Measurements from ENCODE around the gene GUCY1B1.

The GUCY1B1 gene

DNA sequence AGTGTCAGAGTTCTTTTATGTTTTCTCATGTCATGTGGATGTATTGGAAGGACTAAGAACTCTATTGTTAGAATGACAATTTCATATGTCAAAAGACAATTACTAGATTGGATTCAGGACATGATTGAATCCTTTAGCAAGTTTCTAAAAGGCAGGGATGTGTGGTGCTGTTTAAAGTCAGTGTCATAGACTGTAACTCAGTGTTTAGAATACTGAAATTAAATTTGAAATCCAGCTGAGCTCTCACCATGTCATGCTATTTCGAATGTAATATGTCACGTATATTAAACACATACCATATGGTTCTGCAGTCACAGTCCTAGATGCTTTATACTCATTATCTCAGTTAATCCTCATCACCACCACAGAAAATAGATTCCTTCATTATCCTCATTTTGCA lies 7.8 kb downstream of the GUCY1B1 start:
- no peak overlapping the region for H3K4me3 ChIP-seq (replicated peaks in 1 of 2; ENCODE audit: low read depth in 2 of 2, low read length in 2 of 2)
- no peak for DNase-seq (ENCODE audit: low read depth in 2 of 2)
- no peak for TF ChIP-seq CTCF (IDR thresholded peaks at IDR 0.05; ENCODE audit: low read depth, low read length)

DNA sequence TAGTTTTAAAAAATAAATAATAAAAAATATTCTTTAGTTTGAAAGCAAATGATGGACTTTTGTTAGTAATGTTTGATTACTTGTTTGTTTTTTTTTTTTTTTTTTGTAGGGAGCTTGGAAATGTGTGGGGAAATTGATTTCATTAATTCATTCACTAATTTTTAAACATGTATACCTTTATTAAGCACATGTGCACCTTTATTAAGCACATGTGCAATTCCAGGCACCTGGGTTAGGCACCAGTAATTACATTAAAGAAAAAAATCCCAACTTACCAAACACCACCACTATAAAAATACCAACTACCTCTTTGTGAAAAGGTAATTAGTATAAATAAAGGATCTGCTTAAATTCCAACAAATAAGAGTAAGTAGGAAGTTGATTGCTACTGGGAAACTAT lies 9.5 kb downstream of the GUCY1B1 start:
- no peak for DNase-seq (ENCODE audit: low read depth in 2 of 2)
- TF ChIP-seq CTCF (IDR thresholded peaks at IDR 0.05; ENCODE audit: low read depth, low read length): no peak
- no peak overlapping the region for H3K4me3 ChIP-seq (replicated peaks in 1 of 2; ENCODE audit: low read depth in 2 of 2, low read length in 2 of 2)

- DNase-seq (ENCODE audit: low read depth in 2 of 2): no peak
- no peak overlapping the region for H3K4me3 ChIP-seq (replicated peaks in 1 of 2; ENCODE audit: low read depth in 2 of 2, low read length in 2 of 2)
- no peak for TF ChIP-seq CTCF (IDR thresholded peaks at IDR 0.05; ENCODE audit: low read depth, low read length)
These were observed 10.3 kb downstream of the GUCY1B1 start for GRCh38 chr4:155769090-155769489.

- DNase-seq (ENCODE audit: low read depth in 2 of 2): no peak
- no peak for TF ChIP-seq CTCF (IDR thresholded peaks at IDR 0.05; ENCODE audit: low read depth, low read length)
- H3K4me3 ChIP-seq (replicated peaks in 1 of 2; ENCODE audit: low read depth in 2 of 2, low read length in 2 of 2): no peak overlapping the region
These were observed 13.8 kb downstream of the GUCY1B1 start for GRCh38 chr4:155772459-155773195.

- H3K4me3 ChIP-seq (replicated peaks in 1 of 2; ENCODE audit: low read depth in 2 of 2, low read length in 2 of 2): no peak overlapping the region
- DNase-seq (ENCODE audit: low read depth in 2 of 2): no peak
- no peak for TF ChIP-seq CTCF (IDR thresholded peaks at IDR 0.05; ENCODE audit: low read depth, low read length)
These were observed 14.5 kb downstream of the GUCY1B1 start for GRCh38 chr4:155773196-155773800.

- TF ChIP-seq CTCF (IDR thresholded peaks at IDR 0.05; ENCODE audit: low read depth, low read length): no peak
- no peak overlapping the region for H3K4me3 ChIP-seq (replicated peaks in 1 of 2; ENCODE audit: low read depth in 2 of 2, low read length in 2 of 2)
- DNase-seq (ENCODE audit: low read depth in 2 of 2): no peak
These were observed 15.2 kb downstream of the GUCY1B1 start for GRCh38 chr4:155774033-155774432.

Measured in cardiac fibroblast (primary cell).